SK-N-SH (cell line): ENCODE results near the gene AR.

Experiments
- CHD2 ChIP-seq: fragments of 150-350 bp; IDR thresholded peaks from 2 replicates; pipeline ENCODE4 v1.6.1; 2018; ENCODE audit warnings: low read length; ENCODE audit not compliant: partially characterized antibody
- GATA2 ChIP-seq: sonication (generic); formaldehyde crosslinking; IDR thresholded peaks from 2 replicates; pipeline ENCODE4 v1.5.0; 2020; ENCODE audit warnings: mild to moderate bottlenecking, missing genetic modification reagents
- NFIC ChIP-seq: IDR thresholded peaks from 2 replicates; pipeline ENCODE4 v1.4.0; 2012; ENCODE audit warnings: borderline replicate concordance
- NRF1 ChIP-seq: IDR thresholded peaks from 2 replicates; pipeline ENCODE4 v1.6.1; 2012; ENCODE audit warnings: low read depth, mild to moderate bottlenecking, low read length
- POLR2AphosphoS5 ChIP-seq: IDR thresholded peaks from 2 replicates; pipeline ENCODE4 v1.6.1; 2012; ENCODE audit warnings: low read depth, low read length
- RAD21 ChIP-seq: IDR thresholded peaks from 2 replicates; pipeline ENCODE4 v1.6.1; 2012; ENCODE audit warnings: mild to moderate bottlenecking, low read length
- RCOR1 ChIP-seq: fragments of 150-350 bp; IDR thresholded peaks from 2 replicates; pipeline ENCODE4 v1.6.1; 2017; ENCODE audit warnings: antibody characterized with exemption, low read length
- RXRA ChIP-seq: IDR thresholded peaks from 2 replicates; pipeline ENCODE4 v1.4.0; 2012; ENCODE audit warnings: low read depth, mild to moderate bottlenecking, borderline replicate concordance
- SIN3A ChIP-seq: IDR thresholded peaks from 2 replicates; pipeline ENCODE4 v1.6.1; 2012; ENCODE audit warnings: low read depth, mild to moderate bottlenecking, low read length, moderate library complexity, borderline replicate concordance
- TAF1 ChIP-seq: IDR thresholded peaks from 2 replicates; pipeline ENCODE4 v1.6.1; 2012; ENCODE audit warnings: low read depth, mild to moderate bottlenecking, low read length, moderate library complexity, borderline replicate concordance
- YY1 ChIP-seq: IDR thresholded peaks from 2 replicates; pipeline ENCODE4 v1.4.0; 2012; ENCODE audit warnings: low read depth, mild to moderate bottlenecking
- TF ChIP-seq, protein P1 (sequence below): fragments of 200-600 bp; sonication (generic); IDR thresholded peaks from 2 replicates; pipeline ENCODE4 v1.6.1; 2017; ENCODE audit warnings: antibody characterized with exemption, mild to moderate bottlenecking, moderate library complexity
- TF ChIP-seq, protein P2 (sequence below): IDR thresholded peaks from 2 replicates; pipeline ENCODE4 v1.6.1; 2012; ENCODE audit warnings: mild to moderate bottlenecking, low read depth, low read length, moderate library complexity
- TF ChIP-seq, protein P3 (sequence below): IDR thresholded peaks from 2 replicates; pipeline ENCODE4; 2012

DNA sequence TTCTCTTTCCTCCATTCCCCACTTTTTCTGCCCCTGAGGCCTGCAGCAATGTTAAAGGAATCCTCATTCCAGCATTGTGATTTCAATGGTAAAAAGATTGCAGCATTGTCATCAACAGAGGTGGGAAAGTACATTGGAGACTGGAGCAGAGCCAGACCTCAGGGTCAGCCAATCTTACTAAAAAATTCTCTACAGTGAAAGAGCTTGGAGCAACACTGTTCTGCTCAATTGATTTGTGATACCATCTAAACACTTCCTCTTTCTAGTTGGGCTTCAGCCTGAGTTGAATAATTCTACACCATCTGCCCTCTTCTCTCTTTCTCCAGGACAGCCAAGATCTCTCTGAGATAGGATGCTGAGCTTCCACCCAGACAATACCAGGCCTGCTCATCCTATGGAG, 176.5 kb downstream of the AR start:
- TF ChIP-seq, protein P1, sequence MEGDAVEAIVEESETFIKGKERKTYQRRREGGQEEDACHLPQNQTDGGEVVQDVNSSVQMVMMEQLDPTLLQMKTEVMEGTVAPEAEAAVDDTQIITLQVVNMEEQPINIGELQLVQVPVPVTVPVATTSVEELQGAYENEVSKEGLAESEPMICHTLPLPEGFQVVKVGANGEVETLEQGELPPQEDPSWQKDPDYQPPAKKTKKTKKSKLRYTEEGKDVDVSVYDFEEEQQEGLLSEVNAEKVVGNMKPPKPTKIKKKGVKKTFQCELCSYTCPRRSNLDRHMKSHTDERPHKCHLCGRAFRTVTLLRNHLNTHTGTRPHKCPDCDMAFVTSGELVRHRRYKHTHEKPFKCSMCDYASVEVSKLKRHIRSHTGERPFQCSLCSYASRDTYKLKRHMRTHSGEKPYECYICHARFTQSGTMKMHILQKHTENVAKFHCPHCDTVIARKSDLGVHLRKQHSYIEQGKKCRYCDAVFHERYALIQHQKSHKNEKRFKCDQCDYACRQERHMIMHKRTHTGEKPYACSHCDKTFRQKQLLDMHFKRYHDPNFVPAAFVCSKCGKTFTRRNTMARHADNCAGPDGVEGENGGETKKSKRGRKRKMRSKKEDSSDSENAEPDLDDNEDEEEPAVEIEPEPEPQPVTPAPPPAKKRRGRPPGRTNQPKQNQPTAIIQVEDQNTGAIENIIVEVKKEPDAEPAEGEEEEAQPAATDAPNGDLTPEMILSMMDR = no peak
- TF ChIP-seq NFIC (no peak), POLR2AphosphoS5 (no peak), RCOR1 (no peak), CHD2 (no peak), RXRA (no peak), TAF1 (no peak), YY1 (no peak), SIN3A (no peak), RAD21 (no peak), GATA2 (CRISPR knock-in tag) (no peak), NRF1 (no peak)
- TF ChIP-seq, protein P2, sequence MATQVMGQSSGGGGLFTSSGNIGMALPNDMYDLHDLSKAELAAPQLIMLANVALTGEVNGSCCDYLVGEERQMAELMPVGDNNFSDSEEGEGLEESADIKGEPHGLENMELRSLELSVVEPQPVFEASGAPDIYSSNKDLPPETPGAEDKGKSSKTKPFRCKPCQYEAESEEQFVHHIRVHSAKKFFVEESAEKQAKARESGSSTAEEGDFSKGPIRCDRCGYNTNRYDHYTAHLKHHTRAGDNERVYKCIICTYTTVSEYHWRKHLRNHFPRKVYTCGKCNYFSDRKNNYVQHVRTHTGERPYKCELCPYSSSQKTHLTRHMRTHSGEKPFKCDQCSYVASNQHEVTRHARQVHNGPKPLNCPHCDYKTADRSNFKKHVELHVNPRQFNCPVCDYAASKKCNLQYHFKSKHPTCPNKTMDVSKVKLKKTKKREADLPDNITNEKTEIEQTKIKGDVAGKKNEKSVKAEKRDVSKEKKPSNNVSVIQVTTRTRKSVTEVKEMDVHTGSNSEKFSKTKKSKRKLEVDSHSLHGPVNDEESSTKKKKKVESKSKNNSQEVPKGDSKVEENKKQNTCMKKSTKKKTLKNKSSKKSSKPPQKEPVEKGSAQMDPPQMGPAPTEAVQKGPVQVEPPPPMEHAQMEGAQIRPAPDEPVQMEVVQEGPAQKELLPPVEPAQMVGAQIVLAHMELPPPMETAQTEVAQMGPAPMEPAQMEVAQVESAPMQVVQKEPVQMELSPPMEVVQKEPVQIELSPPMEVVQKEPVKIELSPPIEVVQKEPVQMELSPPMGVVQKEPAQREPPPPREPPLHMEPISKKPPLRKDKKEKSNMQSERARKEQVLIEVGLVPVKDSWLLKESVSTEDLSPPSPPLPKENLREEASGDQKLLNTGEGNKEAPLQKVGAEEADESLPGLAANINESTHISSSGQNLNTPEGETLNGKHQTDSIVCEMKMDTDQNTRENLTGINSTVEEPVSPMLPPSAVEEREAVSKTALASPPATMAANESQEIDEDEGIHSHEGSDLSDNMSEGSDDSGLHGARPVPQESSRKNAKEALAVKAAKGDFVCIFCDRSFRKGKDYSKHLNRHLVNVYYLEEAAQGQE = no peak
- TF ChIP-seq, protein P3, sequence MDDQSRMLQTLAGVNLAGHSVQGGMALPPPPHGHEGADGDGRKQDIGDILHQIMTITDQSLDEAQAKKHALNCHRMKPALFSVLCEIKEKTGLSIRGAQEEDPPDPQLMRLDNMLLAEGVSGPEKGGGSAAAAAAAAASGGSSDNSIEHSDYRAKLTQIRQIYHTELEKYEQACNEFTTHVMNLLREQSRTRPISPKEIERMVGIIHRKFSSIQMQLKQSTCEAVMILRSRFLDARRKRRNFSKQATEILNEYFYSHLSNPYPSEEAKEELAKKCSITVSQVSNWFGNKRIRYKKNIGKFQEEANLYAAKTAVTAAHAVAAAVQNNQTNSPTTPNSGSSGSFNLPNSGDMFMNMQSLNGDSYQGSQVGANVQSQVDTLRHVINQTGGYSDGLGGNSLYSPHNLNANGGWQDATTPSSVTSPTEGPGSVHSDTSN = no peak
